K562 (cell line): ENCODE data around the gene PFN3. TPM values are rescaled to one million over a fixed set of nuclear protein-coding genes. Genes with fewer than 3 reads are reported as not detected.
A peak's percentile ranks its signal among the peaks of the same experiment; 100 is the strongest.

Source experiments
- ATAC-seq: fragments of 200-7000 bp; cut with Tn5 transposase; 3 replicates; pipeline ENCODE4 v1.9.1; 2020; ENCODE audit warnings: moderate library complexity
- BruUV-seq: library from RNA; stranded (reverse); fragments of 400-500 nt; replicated peaks from 2 replicates; lab custom pipeline; 2021; lab: Mats Ljungman, UMichigan
- CTCF ChIA-PET: fragments of 300-600 bp; formaldehyde crosslinking; extraction: SDS; loops from one replicate; lab custom pipeline; 2021; ENCODE audit warnings: low intra/inter-chr PET ratio; lab: Yijun Ruan, JAX
- POLR2A ChIA-PET: fragments of 300-600, 350-650 bp; sonication (Branson Sonifier 250); formaldehyde crosslinking; extraction: SDS; loops from one replicate; lab custom pipeline; 2021; ENCODE audit warnings: antibody characterized with exemption, inconsistent platforms; lab: Yijun Ruan, JAX
- DNase-seq, 4 experiments: peaks; one replicate each; pipeline versions ENCODE4 v3.0.0 to v3.0.0-alpha.2; 2011 to 2018; ENCODE audit warnings: low spot score in 3 of 4, mixed read lengths in 3 of 4; ENCODE audit errors: extremely low read depth in 1 of 4
- FAIRE-seq: peaks from 2 replicates; lab custom pipeline; 2011; peaks lifted over from hg19 to GRCh38; lab: Jason Lieb, UNC
- H2AFZ ChIP-seq: 2 replicates; pipeline ENCODE4 v1.6.0; 2011; ENCODE audit warnings: low read depth, low read length, control low read depth, inconsistent platforms
- H3K27ac ChIP-seq: fragments of 200-600 bp; 3 replicates; pipeline ENCODE4 v1.8.0; 2011; ENCODE audit warnings: low read depth, mild to moderate bottlenecking, control low read depth, inconsistent platforms, low read length, moderate library complexity, mixed read lengths; ENCODE audit errors: extremely low read depth
- H3K27me3 ChIP-seq, 2 experiments: fragments of 300-600 bp in 1 of 2; 2 replicates in 1 of 2; 3 replicates in 1 of 2; pipeline versions ENCODE4 v1.6.0 to v1.8.0; 2011; ENCODE audit warnings: inconsistent platforms in 2 of 2, low read length in 2 of 2, mild to moderate bottlenecking in 1 of 2, mixed read lengths in 1 of 2, moderate library complexity in 1 of 2; ENCODE audit not compliant: control insufficient read depth in 2 of 2, insufficient read depth in 2 of 2
- H3K36me3 ChIP-seq: fragments of 300-600 bp; 3 replicates; pipeline ENCODE4 v1.8.0; 2011; ENCODE audit warnings: mild to moderate bottlenecking, low read length, inconsistent platforms; ENCODE audit not compliant: control insufficient read depth, insufficient read depth
- H3K4me1 ChIP-seq, 2 experiments: fragments of 200-600 bp in 1 of 2; replicated peaks in 1 of 2; 2 replicates in 1 of 2; 3 replicates in 1 of 2; pipeline versions ENCODE4 v1.5.1 to v1.8.0; 2011; ENCODE audit warnings: inconsistent platforms in 2 of 2, low read length in 2 of 2, mild to moderate bottlenecking in 1 of 2, mixed read lengths in 1 of 2, moderate library complexity in 1 of 2; ENCODE audit not compliant: control insufficient read depth in 2 of 2, insufficient read depth in 2 of 2
- H3K4me2 ChIP-seq: 2 replicates; pipeline ENCODE4 v1.6.1; 2011; ENCODE audit warnings: low read length, control low read depth, inconsistent platforms, mixed read lengths; ENCODE audit not compliant: insufficient read depth
- H3K4me3 ChIP-seq: fragments of 200-600 bp; sonication (generic), shearing (Covaris generic); 2 replicates; pipeline ENCODE4 v1.5.1; 2016; ENCODE audit warnings: control low read depth, inconsistent platforms
- H3K79me2 ChIP-seq: fragments of 200-600 bp; 3 replicates; pipeline ENCODE4 v1.8.0; 2011; ENCODE audit warnings: low read length, inconsistent platforms; ENCODE audit not compliant: control insufficient read depth, insufficient read depth
- H3K9ac ChIP-seq, 2 experiments: 2 replicates each; pipeline versions ENCODE4 v1.6.0 to v1.6.1; 2011; ENCODE audit warnings: low read depth in 2 of 2, low read length in 2 of 2, control low read depth in 1 of 2, inconsistent platforms in 1 of 2, mild to moderate bottlenecking in 1 of 2, mixed read lengths in 1 of 2; ENCODE audit not compliant: insufficient read depth in 1 of 2
- H3K9me1 ChIP-seq: one replicate; pipeline ENCODE4 v1.6.0; 2011; ENCODE audit warnings: inconsistent platforms, mild to moderate bottlenecking, low read length, moderate library complexity; ENCODE audit not compliant: control insufficient read depth, insufficient read depth
- H3K9me3 ChIP-seq: replicated peaks from 2 replicates; pipeline ENCODE4 v1.5.1; 2011; ENCODE audit warnings: low read depth, low read length, inconsistent platforms; ENCODE audit not compliant: control insufficient read depth, insufficient read depth
- H4K20me1 ChIP-seq: replicated peaks from 2 replicates; pipeline ENCODE4 v1.6.1; 2011; ENCODE audit warnings: low read length, inconsistent platforms, mixed read lengths; ENCODE audit not compliant: control insufficient read depth, insufficient read depth
- BACH1 ChIP-seq: fragments of 200-800 bp; sonication (Bioruptor generic); IDR thresholded peaks from 2 replicates; pipeline ENCODE4 v1.6.1; 2016; ENCODE audit warnings: missing genetic modification characterization, missing compliant biosample characterization
- FUS ChIP-seq: fragments of 200-400 bp; formaldehyde crosslinking; optimal IDR thresholded peaks from 2 replicates; pipeline ENCODE3; 2017; ENCODE audit warnings: low read depth, low read length
- GABPA ChIP-seq: fragments of 200-800 bp; sonication (Bioruptor generic); conservative IDR thresholded peaks from 2 replicates; pipeline ENCODE4 v1.6.1; 2016; ENCODE audit warnings: low read depth, missing genetic modification characterization, missing compliant biosample characterization
- GABPB2 ChIP-seq: fragments of 250-450 bp; sonication (Bioruptor Pico); conservative IDR thresholded peaks from 2 replicates; pipeline ENCODE4 v1.5.1; 2021; ENCODE audit warnings: mild to moderate bottlenecking
- HDAC1 ChIP-seq, 2 experiments: fragments of 450-650 bp; IDR thresholded peaks; 2 replicates each; pipeline ENCODE4 v1.6.1; 2016 to 2017; ENCODE audit warnings: inconsistent platforms in 1 of 2, mild to moderate bottlenecking in 1 of 2, moderate library complexity in 1 of 2
- HNRNPL ChIP-seq: fragments of 200-400 bp; formaldehyde crosslinking; IDR thresholded peaks from 2 replicates; pipeline ENCODE4 v1.6.1; 2017; ENCODE audit warnings: low read depth, mild to moderate bottlenecking, low read length
- HNRNPLL ChIP-seq: fragments of 200-400 bp; formaldehyde crosslinking; IDR thresholded peaks from 2 replicates; pipeline ENCODE4 v1.6.1; 2017; ENCODE audit warnings: low read length, low read depth, mild to moderate bottlenecking; ENCODE audit not compliant: poor library complexity, severe bottlenecking
- MCM3 ChIP-seq: fragments of 450-650 bp; IDR thresholded peaks from 2 replicates; pipeline ENCODE4 v1.6.1; 2016
- MTA3 ChIP-seq: fragments of 450-650 bp; formaldehyde crosslinking; IDR thresholded peaks from 2 replicates; pipeline ENCODE4 v1.6.1; 2017; ENCODE audit warnings: mild to moderate bottlenecking, borderline replicate concordance
- MYBL2 ChIP-seq, 2 experiments: fragments of 450-650 bp in 1 of 2; sonication (generic) in 1 of 2; formaldehyde crosslinking in 1 of 2; IDR thresholded peaks; 2 replicates each; pipeline versions ENCODE4 v1.6.1 to v1.8.1; 2017 to 2022; ENCODE audit warnings: borderline replicate concordance in 1 of 2, inconsistent platforms in 1 of 2, low read depth in 1 of 2, mild to moderate bottlenecking in 1 of 2, missing genetic modification reagents in 1 of 2, moderate library complexity in 1 of 2
- RFX7 ChIP-seq: fragments of 250-450 bp; sonication (Bioruptor Pico); IDR thresholded peaks from 2 replicates; pipeline ENCODE4 v1.5.1; 2021; ENCODE audit warnings: mild to moderate bottlenecking
- SIN3B ChIP-seq: fragments of 450-650 bp; IDR thresholded peaks from 2 replicates; pipeline ENCODE4 v1.6.1; 2017; ENCODE audit warnings: low read depth, mild to moderate bottlenecking, moderate library complexity
- SIRT6 ChIP-seq: IDR thresholded peaks from one replicate; pipeline ENCODE4 v1.6.1; 2012; ENCODE audit warnings: low read depth, mild to moderate bottlenecking, control low read depth, inconsistent platforms, low read length, moderate library complexity
- SMAD1 ChIP-seq: fragments of 150-350 bp; IDR thresholded peaks from 2 replicates; pipeline ENCODE4 v1.6.1; 2014; ENCODE audit warnings: low read length, low read depth; ENCODE audit not compliant: partially characterized antibody
- TAF1 ChIP-seq: IDR thresholded peaks from 2 replicates; pipeline ENCODE4 v1.6.1; 2011; ENCODE audit warnings: mild to moderate bottlenecking, low read length, moderate library complexity; ENCODE audit not compliant: insufficient read depth, control insufficient read depth, severe bottlenecking; ENCODE audit errors: extremely low read depth
- U2AF2 ChIP-seq: fragments of 200-400 bp; formaldehyde crosslinking; optimal IDR thresholded peaks from 2 replicates; pipeline ENCODE3; 2017; ENCODE audit warnings: low read depth, mild to moderate bottlenecking, low read length
- ZBTB17 ChIP-seq: fragments of 450-650 bp; formaldehyde crosslinking; IDR thresholded peaks from 2 replicates; pipeline ENCODE4 v1.4.0; 2020; ENCODE audit warnings: mild to moderate bottlenecking
- ZKSCAN1 ChIP-seq: fragments of 150-350 bp; IDR thresholded peaks from 2 replicates; pipeline ENCODE4 v1.6.1; 2016; ENCODE audit warnings: low read depth, low read length
- ZNF175 ChIP-seq: fragments of 200-800 bp; sonication (Bioruptor generic); IDR thresholded peaks from 2 replicates; pipeline ENCODE4 v1.6.1; 2016; ENCODE audit warnings: low read depth, mild to moderate bottlenecking, missing genetic modification characterization, missing compliant biosample characterization
- ZNF232 ChIP-seq: sonication (generic); formaldehyde crosslinking; IDR thresholded peaks from 2 replicates; pipeline ENCODE4 v1.8.0; 2022; ENCODE audit warnings: mild to moderate bottlenecking, missing genetic modification reagents
- ZNF282 ChIP-seq: sonication (generic); formaldehyde crosslinking; IDR thresholded peaks from 2 replicates; pipeline ENCODE4 v1.8.1; 2023; ENCODE audit warnings: missing genetic modification reagents
- ZNF778 ChIP-seq: fragments of 450-650 bp; formaldehyde crosslinking; IDR thresholded peaks from 2 replicates; pipeline ENCODE4 v1.4.0; 2020; ENCODE audit warnings: mild to moderate bottlenecking, moderate library complexity
- WGBS: fragments of 100-300 bp; shearing (Covaris generic); methylation state at CpG from one replicate; pipeline ENCODE4 v1.1.6; 2016; ENCODE audit warnings: low coverage, mixed read lengths; ENCODE audit not compliant: insufficient coverage; ENCODE audit errors: missing lambda C conversion rate; 5-methylcytosine and 5-hydroxymethylcytosine counted together
- in situ Hi-C: fragments of 300-500 bp; cut with MboI; formaldehyde crosslinking; loops from 4 replicates; pipeline ENCODE4 v1.15.0; 2018; ENCODE audit warnings: inconsistent platforms, mixed read lengths
- intact Hi-C: fragments of 100-400 bp; cut with micrococcal nuclease; formaldehyde crosslinking; loops from 2 replicates; pipeline ENCODE4 v1.14.2; 2022
- polyA plus RNA-seq, 8 experiments: library from polyadenylated mRNA; depleted of rRNA in 4 of 8; stranded (reverse) in 5 of 8; unstranded in 3 of 8; fragments of >200 nt; fragmentation: Nextera tagmentation in 2 of 8; fragmentation: Illumina TruSeq in 1 of 8; extraction: Ambion mirVana in 2 of 8; extraction: Trizol in 1 of 8; gene quantifications; 2 replicates each; pipeline versions ENCODE4 v1.2.1 to v1.2.3, GENCODE V29; 2011 to 2014; ENCODE audit warnings: inconsistent platforms in 1 of 8, missing spikeins in 1 of 8
- total RNA-seq, 7 experiments: library from RNA; depleted of rRNA in 6 of 7; stranded (reverse); fragments of >200 nt in 6 of 7; fragmentation: Illumina TruSeq in 2 of 7; extraction: Trizol in 2 of 7; gene quantifications; 2 replicates each; pipeline versions ENCODE4 v1.2.1 to v1.2.3, GENCODE V29; 2011 to 2021; ENCODE audit warnings: low replicate concordance in 1 of 7
- TF ChIP-seq, protein P1 (sequence below): sonication (generic); formaldehyde crosslinking; IDR thresholded peaks from 2 replicates; pipeline ENCODE4 v1.9.0; 2022; ENCODE audit warnings: mild to moderate bottlenecking, missing genetic modification reagents

Gene PFN3
- total and polyA plus RNA-seq, 9 of the 15 experiments (the other 6 are each of a cell fraction or from before 2014, with no cell fraction given): not detected

- H3K9ac ChIP-seq: peak within 1 kb of the TSS; percentile 10 to 83; a peak in 3 of 4 replicates
- TF ChIP-seq ZNF778 (CRISPR knock-in tag): no peak
- peak; percentile 67; the same call in 1 of the 2 replicates for TF ChIP-seq ZKSCAN1
- no peak for TF ChIP-seq MTA3
- peak; percentile 80 for TF ChIP-seq GABPA (tag)
- TF ChIP-seq ZNF232 (CRISPR knock-in tag): no peak
- TF ChIP-seq SIN3B: no peak
- 0 out of 2 replicates have a peak, but pooled peaks have one; percentile 37 for TF ChIP-seq MCM3
- no peak for TF ChIP-seq HNRNPLL
- no peak for TF ChIP-seq HNRNPL
- TF ChIP-seq GABPB2 (CRISPR knock-in tag): no peak
- no peak for TF ChIP-seq HDAC1 (IDR thresholded peaks at IDR 0.05)
- TF ChIP-seq SMAD1: no peak
- no peak for TF ChIP-seq ZNF282 (CRISPR knock-in tag)
- no peak for TF ChIP-seq TAF1
- TF ChIP-seq, protein P1, sequence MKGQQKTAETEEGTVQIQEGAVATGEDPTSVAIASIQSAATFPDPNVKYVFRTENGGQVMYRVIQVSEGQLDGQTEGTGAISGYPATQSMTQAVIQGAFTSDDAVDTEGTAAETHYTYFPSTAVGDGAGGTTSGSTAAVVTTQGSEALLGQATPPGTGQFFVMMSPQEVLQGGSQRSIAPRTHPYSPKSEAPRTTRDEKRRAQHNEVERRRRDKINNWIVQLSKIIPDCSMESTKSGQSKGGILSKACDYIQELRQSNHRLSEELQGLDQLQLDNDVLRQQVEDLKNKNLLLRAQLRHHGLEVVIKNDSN: no peak
- 0 out of 2 replicates have a peak, but pooled peaks have one; percentile 21 for TF ChIP-seq ZBTB17 (CRISPR knock-in tag)
- no peak for TF ChIP-seq FUS
- TF ChIP-seq ZNF175 (CRISPR knock-in tag): no peak
- no peak for TF ChIP-seq MYBL2 (IDR thresholded peaks at IDR 0.05; ENCODE audit: low read depth)
- TF ChIP-seq MYBL2 (CRISPR knock-in tag; IDR thresholded peaks at IDR 0.05; ENCODE audit: borderline replicate concordance): no peak
- no peak for TF ChIP-seq BACH1 (tag)
- TF ChIP-seq RFX7 (CRISPR knock-in tag): no peak
- no peak for TF ChIP-seq U2AF2
- TF ChIP-seq SIRT6: no peak
These were observed 42.8 kb downstream of the PFN3 start, which contains the start of gene RGS14 for GRCh38 chr5:177357459-177358351. Gene RGS14, plus strand, starts transcription at chr5:177357924. Its CDS starts 101 bp downstream, at chr5:177358025.

More at GRCh38 chr5:177357459-177358351, 42.8 kb downstream of the PFN3 start, which contains the start of gene RGS14:
- FAIRE-seq (peak; percentile 71), DNase-seq (peak in 2 of 4 experiments; percentile 38 to 39), ATAC-seq (peak; percentile 62)
- Histone ChIP-seq H3K36me3 (no peaks in the 10 kb centered on the region), H3K79me2 (no peaks in the 10 kb centered on the region), H3K4me2 (peak within 1 kb of the TSS; percentile 29), H3K27ac (no peak within 1 kb of the TSS), H3K9me3 (0 out of 2 replicates have a peak, but pooled peaks cover 3% of the 10 kb centered on the region), H3K4me1 (peaks cover 9 to 34% of the 10 kb centered on the region in 2 experiments; a peak in 4 of 5 replicates), H4K20me1 (no peaks in the 10 kb centered on the region), H2AFZ (peak within 1 kb of the TSS; percentile 92), H3K27me3 (no peaks in the 10 kb centered on the region), H3K9me1 (no peaks in the 10 kb centered on the region), H3K4me3 (peak within 1 kb of the TSS; percentile 16)
- WGBS: 26% methylated on average over 33 of the region's 37 CpGs
- no TSS peak for BruUV-seq
- intact Hi-C loops: no loop called here
- CTCF ChIA-PET: interaction anchor here (0.6 kb wide), 1 partner anchor 97 kb away, joined by 4 read pairs; no protein-coding TSS in a partner anchor
- POLR2A ChIA-PET: interaction anchor here (0.7 kb wide), 2 partner anchors 11 to 83 kb away, joined by 3 read pairs; no protein-coding TSS in a partner anchor
- in situ Hi-C loops: no loop called here
